OCI-LY1 (cell line): ENCODE measurements around the gene CDYL2.

Experiments
- H2AFZ ChIP-seq: fragments of 200-600 bp; sonication (generic), shearing (Covaris generic); 2 replicates; pipeline ENCODE4 v1.6.0; 2014; ENCODE audit warnings: antibody characterized with exemption, mild to moderate bottlenecking, low read length
- H3F3A ChIP-seq: fragments of 200-600 bp; sonication (generic), shearing (Covaris generic); 2 replicates; pipeline ENCODE4 v1.6.0; 2014; ENCODE audit warnings: mild to moderate bottlenecking, antibody characterized with exemption, low read length, moderate library complexity; ENCODE audit not compliant: insufficient read depth
- H3K27ac ChIP-seq: fragments of 200-600 bp; sonication (generic); 2 replicates; pipeline ENCODE4 v1.5.1; 2014; ENCODE audit warnings: low read length, mixed run types, mild to moderate bottlenecking, low read depth; ENCODE audit not compliant: poor library complexity, severe bottlenecking
- H3K27me3 ChIP-seq: fragments of 200-600 bp; sonication (generic); 2 replicates; pipeline ENCODE4 v1.6.0; 2014; ENCODE audit warnings: antibody characterized with exemption, mild to moderate bottlenecking, low read length, moderate library complexity; ENCODE audit not compliant: insufficient read depth
- H3K36me3 ChIP-seq: fragments of 200-600 bp; sonication (generic); 2 replicates; pipeline ENCODE4 v1.6.1; 2014; ENCODE audit warnings: mild to moderate bottlenecking, antibody characterized with exemption, low read length, moderate library complexity, mixed read lengths; ENCODE audit not compliant: insufficient read depth
- H3K4me1 ChIP-seq: fragments of 200-600 bp; sonication (generic); 2 replicates; pipeline ENCODE4 v1.5.1; 2014; ENCODE audit warnings: mild to moderate bottlenecking, low read length, moderate library complexity; ENCODE audit not compliant: insufficient read depth, severe bottlenecking
- H3K4me2 ChIP-seq: fragments of 200-600 bp; sonication (generic), shearing (Covaris generic); 2 replicates; pipeline ENCODE4 v1.6.1; 2014; ENCODE audit warnings: low read length
- H3K4me3 ChIP-seq: fragments of 200-600 bp; sonication (generic); 2 replicates; pipeline ENCODE4 v1.5.1; 2014; ENCODE audit warnings: low read length, low read depth, mild to moderate bottlenecking, mixed read lengths; ENCODE audit not compliant: poor library complexity, severe bottlenecking
- H3K79me2 ChIP-seq: fragments of 200-600 bp; shearing (Covaris generic); 2 replicates; pipeline ENCODE4 v1.6.1; 2016; ENCODE audit warnings: mixed run types, low read length, mixed read lengths; ENCODE audit not compliant: insufficient read depth
- H3K9ac ChIP-seq: fragments of 200-600 bp; sonication (generic), shearing (Covaris generic); 2 replicates; pipeline ENCODE4 v1.6.1; 2014; ENCODE audit warnings: mild to moderate bottlenecking, low read length, mixed read lengths
- H3K9me2 ChIP-seq: fragments of 200-600 bp; sonication (generic), shearing (Covaris generic); 2 replicates; pipeline ENCODE4 v1.6.1; 2014; ENCODE audit warnings: low read depth, mild to moderate bottlenecking, low read length, mixed read lengths
- H3K9me3 ChIP-seq: fragments of 200-600 bp; shearing (Covaris generic); 2 replicates; pipeline ENCODE4 v1.6.1; 2014; ENCODE audit warnings: low read length, mixed read lengths
- H4K20me1 ChIP-seq: fragments of 200-600 bp; sonication (generic), shearing (Covaris generic); 2 replicates; pipeline ENCODE4 v1.6.0; 2016; ENCODE audit warnings: mild to moderate bottlenecking, low read length; ENCODE audit not compliant: insufficient read depth
- EZH2 ChIP-seq: fragments of 200-600 bp; sonication (generic), shearing (Covaris generic); IDR thresholded peaks from 2 replicates; pipeline ENCODE4 v1.8.0; 2017; ENCODE audit warnings: borderline replicate concordance, mixed run types, mild to moderate bottlenecking, antibody characterized with exemption, low read length, moderate library complexity, mixed read lengths
- TF ChIP-seq, protein P1 (sequence below): fragments of 200-600 bp; sonication (generic), shearing (Covaris generic); IDR thresholded peaks from 2 replicates; pipeline ENCODE4 v1.5.1; 2017; ENCODE audit warnings: mild to moderate bottlenecking, antibody characterized with exemption, low read length, moderate library complexity, mixed read lengths

The CDYL2 gene

DNA sequence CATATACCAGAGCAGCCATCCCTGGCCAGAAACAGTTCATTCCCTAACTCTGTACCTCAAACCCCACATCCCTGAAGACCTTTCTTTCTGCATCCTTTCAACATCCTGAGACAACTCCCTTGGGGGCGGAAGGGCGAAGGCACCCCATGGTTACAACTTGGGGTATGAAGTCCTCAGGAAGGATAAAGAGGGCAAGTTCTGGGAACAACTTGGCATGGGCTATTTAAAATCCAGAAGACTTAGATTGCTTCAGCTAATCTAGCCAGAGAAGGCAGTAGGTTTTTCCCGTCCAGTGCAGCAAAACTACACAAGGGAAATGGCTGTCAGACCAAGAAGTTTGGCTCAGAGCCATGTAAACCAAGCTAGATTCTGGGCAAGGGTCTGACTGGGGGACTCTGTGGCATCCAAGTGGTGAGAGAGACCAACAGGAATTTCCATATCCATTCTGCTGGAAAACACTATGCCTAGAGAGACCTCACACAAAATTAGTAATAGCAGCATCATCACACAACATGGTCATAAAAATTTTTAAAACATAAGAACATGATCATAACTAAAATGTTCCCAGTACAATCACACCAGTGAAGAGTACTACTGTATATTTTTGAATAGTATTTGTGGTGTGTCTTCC is 113.2 kb downstream of the CDYL2 start:
- Histone ChIP-seq H4K20me1 (no peaks in the 10 kb centered on the region), H2AFZ (no peak overlapping the region), H3K9me2 (no peaks in the 10 kb centered on the region), H3K79me2 (no peaks in the 10 kb centered on the region), H3K4me2 (no peak overlapping the region), H3K27me3 (no peaks in the 10 kb centered on the region; the same call in 1 of the 2 replicates), H3K4me3 (no peak overlapping the region), H3K27ac (no peak overlapping the region), H3F3A (no peaks in the 10 kb centered on the region), H3K36me3 (no peaks in the 10 kb centered on the region), H3K4me1 (no peaks in the 10 kb centered on the region), H3K9ac (no peak overlapping the region), H3K9me3 (no peaks in the 10 kb centered on the region)
- TF ChIP-seq, protein P1, sequence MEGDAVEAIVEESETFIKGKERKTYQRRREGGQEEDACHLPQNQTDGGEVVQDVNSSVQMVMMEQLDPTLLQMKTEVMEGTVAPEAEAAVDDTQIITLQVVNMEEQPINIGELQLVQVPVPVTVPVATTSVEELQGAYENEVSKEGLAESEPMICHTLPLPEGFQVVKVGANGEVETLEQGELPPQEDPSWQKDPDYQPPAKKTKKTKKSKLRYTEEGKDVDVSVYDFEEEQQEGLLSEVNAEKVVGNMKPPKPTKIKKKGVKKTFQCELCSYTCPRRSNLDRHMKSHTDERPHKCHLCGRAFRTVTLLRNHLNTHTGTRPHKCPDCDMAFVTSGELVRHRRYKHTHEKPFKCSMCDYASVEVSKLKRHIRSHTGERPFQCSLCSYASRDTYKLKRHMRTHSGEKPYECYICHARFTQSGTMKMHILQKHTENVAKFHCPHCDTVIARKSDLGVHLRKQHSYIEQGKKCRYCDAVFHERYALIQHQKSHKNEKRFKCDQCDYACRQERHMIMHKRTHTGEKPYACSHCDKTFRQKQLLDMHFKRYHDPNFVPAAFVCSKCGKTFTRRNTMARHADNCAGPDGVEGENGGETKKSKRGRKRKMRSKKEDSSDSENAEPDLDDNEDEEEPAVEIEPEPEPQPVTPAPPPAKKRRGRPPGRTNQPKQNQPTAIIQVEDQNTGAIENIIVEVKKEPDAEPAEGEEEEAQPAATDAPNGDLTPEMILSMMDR: no peak
- TF ChIP-seq EZH2: no peak

DNA sequence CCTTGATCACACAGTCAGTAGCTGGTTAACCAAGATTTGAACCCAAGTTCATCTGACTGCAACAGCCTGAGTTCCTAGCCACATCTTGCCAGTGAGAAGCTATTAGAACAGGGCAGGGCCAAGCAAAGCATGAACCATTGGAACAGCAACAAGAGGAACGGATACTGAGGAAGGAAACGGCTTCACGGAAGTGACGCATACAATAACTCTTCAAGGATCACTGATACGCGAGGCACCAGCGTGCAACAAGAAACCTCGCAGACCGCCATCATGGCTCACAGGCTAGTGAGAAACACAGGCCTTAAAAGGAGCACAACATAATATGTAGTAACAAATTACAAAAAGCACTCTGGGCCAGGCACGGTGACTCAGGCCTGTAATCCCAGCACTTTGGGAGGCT is 114.9 kb downstream of the CDYL2 start:
- H3K4me3 ChIP-seq: no peak overlapping the region
- no peaks in the 10 kb centered on the region for H3K9me3 ChIP-seq
- no peak overlapping the region for H3K4me2 ChIP-seq
- no peaks in the 10 kb centered on the region for H3K79me2 ChIP-seq
- no peak overlapping the region for H3K9ac ChIP-seq
- no peaks in the 10 kb centered on the region; the same call in 1 of the 2 replicates for H3K27me3 ChIP-seq
- H3F3A ChIP-seq: no peaks in the 10 kb centered on the region
- H3K9me2 ChIP-seq: no peaks in the 10 kb centered on the region
- TF ChIP-seq, protein P1: no peak
- TF ChIP-seq EZH2: no peak
- no peak overlapping the region for H2AFZ ChIP-seq
- no peaks in the 10 kb centered on the region for H3K36me3 ChIP-seq
- H4K20me1 ChIP-seq: no peaks in the 10 kb centered on the region
- no peak overlapping the region for H3K27ac ChIP-seq
- no peaks in the 10 kb centered on the region for H3K4me1 ChIP-seq

DNA sequence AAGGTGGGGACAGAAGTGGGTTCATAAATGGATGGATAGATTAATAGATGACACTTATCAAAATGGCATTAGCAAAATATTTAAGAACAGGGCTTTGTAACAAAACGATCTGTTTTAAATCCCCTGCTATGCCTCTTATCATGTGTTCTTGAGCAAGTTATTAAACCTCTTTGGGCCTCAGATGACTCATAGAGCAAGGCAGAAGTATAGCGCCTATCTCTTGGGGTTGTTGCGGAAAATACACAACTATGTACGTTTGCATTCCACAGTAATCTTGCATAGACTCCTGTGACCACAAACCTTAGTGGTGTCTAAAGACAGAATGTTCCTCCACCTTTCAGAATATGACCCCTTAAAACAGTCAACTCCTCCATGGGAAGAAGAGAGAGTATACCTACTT is 116.8 kb downstream of the CDYL2 start:
- no peak overlapping the region for H3K27ac ChIP-seq
- no peak overlapping the region for H3K4me2 ChIP-seq
- H3K79me2 ChIP-seq: no peaks in the 10 kb centered on the region
- H3K9me2 ChIP-seq: no peaks in the 10 kb centered on the region
- no peak overlapping the region for H2AFZ ChIP-seq
- no peak overlapping the region for H3K9ac ChIP-seq
- no peak overlapping the region for H3K4me3 ChIP-seq
- H4K20me1 ChIP-seq: no peaks in the 10 kb centered on the region
- no peaks in the 10 kb centered on the region for H3K9me3 ChIP-seq
- no peaks in the 10 kb centered on the region for H3K4me1 ChIP-seq
- H3K36me3 ChIP-seq: no peaks in the 10 kb centered on the region
- no peaks in the 10 kb centered on the region; the same call in 1 of the 2 replicates for H3K27me3 ChIP-seq
- H3F3A ChIP-seq: no peaks in the 10 kb centered on the region
- TF ChIP-seq EZH2: no peak
- TF ChIP-seq, protein P1: no peak
